ENCODE measurements around the gene PRDM15. TPM values are rescaled to one million over a fixed set of nuclear protein-coding genes. Genes with fewer than 3 reads are reported as not detected.

Gene PRDM15
- total RNA-seq, 4 donors from 2014 or later, result 7.6 to 27.5 (median 12.9) TPM

DNA sequence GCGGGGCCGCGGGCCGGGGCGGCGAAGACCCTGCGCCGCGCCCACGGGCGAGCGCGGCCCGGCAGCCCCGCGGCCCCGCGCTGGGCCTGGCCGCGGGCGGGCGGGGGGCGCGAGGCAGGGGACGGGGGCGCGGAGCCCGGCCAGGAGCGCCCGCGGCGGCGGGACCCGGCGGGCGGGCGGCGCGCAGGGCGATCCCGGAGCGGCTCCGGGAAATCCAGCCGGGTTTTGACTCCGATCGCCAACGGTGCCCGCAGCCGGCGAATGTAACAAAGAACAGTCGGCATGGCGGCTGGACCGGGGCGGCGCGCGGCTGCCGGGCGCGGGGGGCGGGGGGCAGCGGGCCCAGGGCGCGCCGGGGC is 334 bp downstream of the PRDM15 start:
- H3K4me3 ChIP-seq, result peak overlapping the region; percentile 91
- H3K36me3 ChIP-seq, result no peaks in the 10 kb centered on the region
- H3K27me3 ChIP-seq, result no peaks in the 10 kb centered on the region
- H3K9me3 ChIP-seq, result no peaks in the 10 kb centered on the region
- DNase-seq (ENCODE audit: low spot score in 2 of 2), result peak in 1 of 2 donors; percentile 88
- H3K4me1 ChIP-seq, result peaks cover 24% of the 10 kb centered on the region
- whole genome bisulfite sequencing, result no CpG with 5 or more reads among the region's 65 CpGs
- peak overlapping the region; percentile 68 for H3K27ac ChIP-seq
- TF ChIP-seq POLR2AphosphoS5 (IDR thresholded peaks at IDR 0.05) (peak in 1 of 3 donors; percentile 7), POLR2A (IDR thresholded peaks at IDR 0.05) (no peak)

DNA sequence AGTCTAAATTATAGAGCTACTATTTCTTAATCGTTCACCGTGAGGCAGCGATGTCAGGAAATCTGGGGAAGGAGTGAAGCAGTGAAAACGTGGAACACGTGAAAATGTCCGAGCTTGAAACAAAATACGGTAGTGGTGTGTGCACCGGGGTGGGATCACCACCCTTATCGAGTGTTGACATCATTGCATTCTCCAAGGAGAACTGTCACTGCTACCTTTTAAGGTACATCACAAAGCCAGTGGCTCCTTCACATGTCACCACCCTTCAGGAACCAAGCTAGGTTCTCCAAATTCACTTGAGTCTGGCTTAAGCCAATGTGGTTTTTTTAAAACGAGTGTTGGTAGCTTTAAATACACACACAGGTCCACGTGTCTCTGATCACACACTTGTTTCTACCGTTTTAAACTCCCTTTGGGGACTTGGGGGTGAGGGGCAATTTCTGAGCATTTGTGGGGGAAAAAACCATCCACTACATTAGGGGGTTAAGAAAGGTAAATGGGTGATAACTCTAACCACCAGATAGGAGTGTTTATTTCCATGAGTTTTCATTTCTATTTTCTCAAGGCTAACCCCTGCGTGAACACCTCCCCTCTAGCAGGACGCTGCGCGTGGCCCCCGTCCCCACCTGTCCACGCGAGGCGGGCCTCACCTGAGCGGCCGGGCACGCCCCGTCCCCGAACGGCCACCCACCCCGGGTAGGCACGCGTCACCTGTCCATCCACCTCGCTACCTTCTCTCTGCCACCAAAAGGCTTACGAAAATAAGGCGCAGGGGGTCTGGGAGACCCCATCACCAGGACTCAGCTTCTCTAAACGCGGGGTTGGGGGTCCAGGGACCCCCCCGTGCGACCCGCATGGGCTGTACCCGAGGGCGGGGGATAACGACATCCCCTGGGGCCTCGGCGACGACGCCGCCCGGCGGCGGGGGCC is 978 bp downstream of the PRDM15 start:
- no peak for DNase-seq (ENCODE audit: low spot score in 2 of 2)
- under 1% methylated on average over 26 of the region's 48 CpGs for WGBS

DNA sequence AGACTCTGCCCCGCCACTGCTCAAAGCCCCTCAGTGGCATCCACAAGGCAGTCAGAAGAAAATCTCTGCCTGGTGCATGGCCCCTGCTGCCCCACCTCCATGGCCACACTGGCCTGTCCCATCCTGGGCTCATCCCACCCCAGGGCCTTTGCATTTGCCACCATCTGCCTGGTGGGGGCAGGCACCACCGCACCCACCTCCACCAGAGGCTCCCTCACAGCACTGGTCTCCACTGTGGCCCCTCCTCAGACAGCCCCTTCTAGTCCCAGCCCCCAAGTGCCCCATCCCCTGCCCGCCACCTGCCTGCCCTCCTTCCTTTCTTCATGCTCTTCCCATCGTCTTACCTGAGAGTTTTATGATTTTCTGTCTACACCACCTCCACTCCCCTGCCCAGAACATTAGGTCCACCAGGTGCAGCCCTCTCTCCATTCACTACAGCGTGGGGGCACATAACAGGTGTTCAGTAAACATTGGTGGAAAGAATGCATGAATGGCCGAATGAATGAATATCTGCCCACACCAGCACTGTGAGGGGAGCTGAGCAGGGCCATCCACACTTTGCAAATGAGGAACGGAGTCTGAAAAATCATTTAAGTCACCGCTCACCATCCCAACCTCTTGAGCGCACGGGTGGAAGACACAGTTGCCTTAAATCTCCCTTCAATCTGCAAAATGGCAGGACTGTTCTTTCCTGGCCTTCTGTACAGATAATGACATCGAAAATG is 2.1 kb downstream of the PRDM15 start:
- Histone ChIP-seq H3K36me3 (no peaks in the 10 kb centered on the region), H3K4me3 (peak overlapping the region; percentile 91), H3K4me1 (peaks cover 24% of the 10 kb centered on the region), H3K27ac (no peak overlapping the region), H3K27me3 (no peaks in the 10 kb centered on the region), H3K9me3 (no peaks in the 10 kb centered on the region)
- 91% methylated on average over 11 of the region's 11 CpGs for WGBS
- TF ChIP-seq, protein P1, sequence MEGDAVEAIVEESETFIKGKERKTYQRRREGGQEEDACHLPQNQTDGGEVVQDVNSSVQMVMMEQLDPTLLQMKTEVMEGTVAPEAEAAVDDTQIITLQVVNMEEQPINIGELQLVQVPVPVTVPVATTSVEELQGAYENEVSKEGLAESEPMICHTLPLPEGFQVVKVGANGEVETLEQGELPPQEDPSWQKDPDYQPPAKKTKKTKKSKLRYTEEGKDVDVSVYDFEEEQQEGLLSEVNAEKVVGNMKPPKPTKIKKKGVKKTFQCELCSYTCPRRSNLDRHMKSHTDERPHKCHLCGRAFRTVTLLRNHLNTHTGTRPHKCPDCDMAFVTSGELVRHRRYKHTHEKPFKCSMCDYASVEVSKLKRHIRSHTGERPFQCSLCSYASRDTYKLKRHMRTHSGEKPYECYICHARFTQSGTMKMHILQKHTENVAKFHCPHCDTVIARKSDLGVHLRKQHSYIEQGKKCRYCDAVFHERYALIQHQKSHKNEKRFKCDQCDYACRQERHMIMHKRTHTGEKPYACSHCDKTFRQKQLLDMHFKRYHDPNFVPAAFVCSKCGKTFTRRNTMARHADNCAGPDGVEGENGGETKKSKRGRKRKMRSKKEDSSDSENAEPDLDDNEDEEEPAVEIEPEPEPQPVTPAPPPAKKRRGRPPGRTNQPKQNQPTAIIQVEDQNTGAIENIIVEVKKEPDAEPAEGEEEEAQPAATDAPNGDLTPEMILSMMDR (IDR thresholded peaks at IDR 0.05), result no peak
- TF ChIP-seq POLR2A (IDR thresholded peaks at IDR 0.05) (no peak), EP300 (IDR thresholded peaks at IDR 0.05) (no peak), POLR2AphosphoS5 (IDR thresholded peaks at IDR 0.05) (no peak)
- no peak for DNase-seq (ENCODE audit: low spot score in 2 of 2)

More for the DNA sequence above, 978 bp downstream of the PRDM15 start:
- no peaks in the 10 kb centered on the region for H3K27me3 ChIP-seq
- peaks cover 24% of the 10 kb centered on the region for H3K4me1 ChIP-seq
- no peaks in the 10 kb centered on the region for H3K36me3 ChIP-seq
- peak overlapping the region; percentile 68 for H3K27ac ChIP-seq
- H3K9me3 ChIP-seq, result no peaks in the 10 kb centered on the region
- TF ChIP-seq EP300 (IDR thresholded peaks at IDR 0.05), result no peak
- TF ChIP-seq POLR2AphosphoS5 (IDR thresholded peaks at IDR 0.05), result no peak
- no peak for TF ChIP-seq POLR2A (IDR thresholded peaks at IDR 0.05)
- TF ChIP-seq, protein P1 (IDR thresholded peaks at IDR 0.05), result no peak
- peak overlapping the region; percentile 91 for H3K4me3 ChIP-seq

DNA sequence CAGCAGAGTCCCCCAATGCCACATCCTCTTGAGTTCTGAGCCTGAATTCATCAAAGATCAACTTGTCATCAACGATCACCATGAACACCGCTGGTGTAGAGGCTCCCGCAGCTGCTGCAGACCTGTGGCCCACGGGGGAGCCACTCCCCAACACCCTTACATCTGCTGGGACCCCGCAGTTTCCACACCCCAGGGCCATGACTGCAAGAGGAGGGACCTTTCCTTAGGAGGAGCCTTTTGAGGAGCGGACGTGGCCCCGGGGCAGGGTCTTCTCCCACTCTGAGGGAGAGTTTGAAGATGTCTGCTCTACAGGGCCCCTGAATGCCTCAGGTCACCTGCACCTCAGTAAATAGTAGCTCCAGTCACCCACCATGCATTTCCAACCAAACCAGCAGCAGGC is 2.7 kb downstream of the PRDM15 start:
- Histone ChIP-seq H3K4me1 (peaks cover 24% of the 10 kb centered on the region), H3K9me3 (no peaks in the 10 kb centered on the region), H3K36me3 (no peaks in the 10 kb centered on the region), H3K4me3 (no peak overlapping the region), H3K27ac (no peak overlapping the region), H3K27me3 (no peaks in the 10 kb centered on the region)
- DNase-seq (ENCODE audit: low spot score in 2 of 2), result no peak
- 89% methylated on average over 8 of the region's 8 CpGs for WGBS
- no peak for TF ChIP-seq POLR2A (IDR thresholded peaks at IDR 0.05)
- TF ChIP-seq POLR2AphosphoS5 (IDR thresholded peaks at IDR 0.05), result no peak
- no peak for TF ChIP-seq EP300 (IDR thresholded peaks at IDR 0.05)
- TF ChIP-seq, protein P1 (IDR thresholded peaks at IDR 0.05), result no peak

DNA sequence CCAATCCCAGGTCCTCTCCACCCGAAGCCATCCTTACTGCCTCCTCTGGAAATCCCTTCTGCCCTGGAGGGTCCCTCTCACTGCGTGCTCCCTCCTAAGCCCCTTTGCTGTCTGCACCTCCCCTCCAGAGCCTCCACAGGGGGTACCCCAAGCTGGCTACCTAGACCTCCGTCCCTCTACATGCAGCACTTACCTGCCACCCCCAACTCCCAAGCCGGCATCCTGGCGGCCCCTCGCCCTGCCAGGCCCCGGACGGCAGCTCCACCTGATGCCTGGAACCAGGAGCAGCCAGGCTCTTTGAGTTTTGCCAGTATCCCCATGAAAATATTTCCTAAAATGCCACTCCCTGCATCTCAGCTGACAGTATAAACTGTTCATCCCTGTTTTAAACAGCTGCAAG is 4.1 kb downstream of the PRDM15 start:
- H3K36me3 ChIP-seq, result no peaks in the 10 kb centered on the region
- no peaks in the 10 kb centered on the region for H3K27me3 ChIP-seq
- no peak for DNase-seq (ENCODE audit: low spot score in 2 of 2)
- no peaks in the 10 kb centered on the region for H3K9me3 ChIP-seq
- H3K4me3 ChIP-seq, result no peak overlapping the region
- TF ChIP-seq POLR2AphosphoS5 (IDR thresholded peaks at IDR 0.05) (no peak), EP300 (IDR thresholded peaks at IDR 0.05) (no peak), POLR2A (IDR thresholded peaks at IDR 0.05) (no peak)
- TF ChIP-seq, protein P1 (IDR thresholded peaks at IDR 0.05), result no peak
- peaks cover 23% of the 10 kb centered on the region for H3K4me1 ChIP-seq
- 94% methylated on average over 8 of the region's 8 CpGs for WGBS
- no peak overlapping the region for H3K27ac ChIP-seq

All from suprapubic skin (tissue), 4 donors.